H1 (cell line): ENCODE data around the gene PTPRD. TPM values are rescaled to one million over a fixed set of nuclear protein-coding genes. Genes with fewer than 3 reads are reported as not detected.

ENCODE experiments used
- BACH1 ChIP-seq: IDR thresholded peaks from 2 replicates; pipeline ENCODE4 v1.6.1; 2012; ENCODE audit warnings: low read length, improper control_type of control experiment
- CTCF ChIP-seq, 3 experiments: IDR thresholded peaks; 1 replicate in 2 of 3; 2 replicates in 1 of 3; pipeline versions ENCODE4 v1.5.1 to v1.6.1; 2011; ENCODE audit warnings: low read length in 3 of 3, mild to moderate bottlenecking in 3 of 3, inconsistent platforms in 2 of 3, low read depth in 1 of 3, moderate library complexity in 1 of 3; ENCODE audit not compliant: insufficient read depth in 1 of 3; ENCODE audit errors: control extremely low read depth in 1 of 3
- JUND ChIP-seq: IDR thresholded peaks from 2 replicates; pipeline ENCODE4 v1.6.1; 2011; ENCODE audit warnings: mild to moderate bottlenecking, improper control_type of control experiment, low read length
- MAX ChIP-seq: IDR thresholded peaks from 2 replicates; pipeline ENCODE4 v1.6.1; 2012; ENCODE audit warnings: inconsistent platforms
- SIX5 ChIP-seq: IDR thresholded peaks from 2 replicates; pipeline ENCODE4 v1.6.1; 2011; ENCODE audit warnings: mild to moderate bottlenecking, low read depth, low read length
- TAF1 ChIP-seq: IDR thresholded peaks from 2 replicates; pipeline ENCODE4 v1.6.1; 2011; ENCODE audit warnings: mild to moderate bottlenecking, low read depth, low read length
- USF2 ChIP-seq: IDR thresholded peaks from 2 replicates; pipeline ENCODE4 v1.6.1; 2011; ENCODE audit warnings: low read length, improper control_type of control experiment
- YY1 ChIP-seq: IDR thresholded peaks from 2 replicates; pipeline ENCODE4 v1.6.1; 2011; ENCODE audit warnings: low read depth, mild to moderate bottlenecking, low read length
- polyA plus RNA-seq, 7 experiments: library from polyadenylated mRNA; depleted of rRNA in 3 of 7; stranded (reverse) in 5 of 7; unstranded in 2 of 7; fragments of >200 nt in 5 of 7; fragments of 200-250 nt in 2 of 7; gene quantifications; 1 replicate in 5 of 7; 2 replicates in 1 of 7; 4 replicates in 1 of 7; pipeline versions ENCODE4 v1.2.1 to v1.2.3, GENCODE V29; 2011 to 2013; ENCODE audit warnings: missing spikeins in 2 of 7, mixed read lengths in 2 of 7
- total RNA-seq: library from RNA; stranded (reverse); fragmentation: NEBNext Ultra II Directional; extraction: Animal tissue kit (Norgen Biotek cat#: 25700); gene quantifications from 2 replicates; pipeline ENCODE4 v1.2.1, GENCODE V29; 2021

Gene PTPRD
- total and polyA plus RNA-seq, 2 of the 8 experiments (the other 6 are each of a cell fraction or from before 2014, with no cell fraction given) = 17.2 to 77.0 TPM

- no peak for TF ChIP-seq CTCF (IDR thresholded peaks at IDR 0.05; ENCODE audit: control extremely low read depth in 1 of 3, insufficient read depth in 1 of 3, low read depth in 1 of 3, low read length in 3 of 3)
- no peak for TF ChIP-seq MAX
- TF ChIP-seq BACH1 = no peak
- TF ChIP-seq TAF1 = no peak
- TF ChIP-seq YY1 = no peak
- no peak for TF ChIP-seq USF2
- TF ChIP-seq JUND = no peak
- no peak for TF ChIP-seq SIX5
These were observed 78.0 kb downstream of the PTPRD start (continued) for GRCh38 chr9:10534850-10535249.
